Measurements from ENCODE around the gene UCHL5. TPM values are rescaled to one million over a fixed set of nuclear protein-coding genes. Genes with fewer than 3 reads are reported as not detected.

UCHL5 gene
- total RNA-seq, 1 experiment from 2014 or later, result 42.1 TPM

- no peak overlapping the region for H2BK15ac ChIP-seq (ENCODE audit: low read depth, low read length)
- H4K91ac ChIP-seq (ENCODE audit: insufficient read length, low read depth, low read length), result no peak overlapping the region
- H3K9ac ChIP-seq (ENCODE audit: extremely low read depth, insufficient read length, low read length), result no peak overlapping the region
- no peak overlapping the region for H4K5ac ChIP-seq (ENCODE audit: insufficient read length, low read depth, low read length)
- no peak overlapping the region for H3K4ac ChIP-seq (ENCODE audit: low read depth, low read length)
- no peak overlapping the region; a peak in 1 of 7 replicates for H3K27ac Mint-ChIP-seq
- no peak overlapping the region for H2BK20ac ChIP-seq (ENCODE audit: low read depth, low read length, poor library complexity, severe bottlenecking)
- no peak overlapping the region for H3K4me3 Mint-ChIP-seq
- H3K4me1 Mint-ChIP-seq, result peaks cover 17 to 19% of the 10 kb centered on the region in 2 experiments
- no peak overlapping the region for H2BK5ac ChIP-seq (ENCODE audit: insufficient read length, low read length)
- TF ChIP-seq, protein P1, sequence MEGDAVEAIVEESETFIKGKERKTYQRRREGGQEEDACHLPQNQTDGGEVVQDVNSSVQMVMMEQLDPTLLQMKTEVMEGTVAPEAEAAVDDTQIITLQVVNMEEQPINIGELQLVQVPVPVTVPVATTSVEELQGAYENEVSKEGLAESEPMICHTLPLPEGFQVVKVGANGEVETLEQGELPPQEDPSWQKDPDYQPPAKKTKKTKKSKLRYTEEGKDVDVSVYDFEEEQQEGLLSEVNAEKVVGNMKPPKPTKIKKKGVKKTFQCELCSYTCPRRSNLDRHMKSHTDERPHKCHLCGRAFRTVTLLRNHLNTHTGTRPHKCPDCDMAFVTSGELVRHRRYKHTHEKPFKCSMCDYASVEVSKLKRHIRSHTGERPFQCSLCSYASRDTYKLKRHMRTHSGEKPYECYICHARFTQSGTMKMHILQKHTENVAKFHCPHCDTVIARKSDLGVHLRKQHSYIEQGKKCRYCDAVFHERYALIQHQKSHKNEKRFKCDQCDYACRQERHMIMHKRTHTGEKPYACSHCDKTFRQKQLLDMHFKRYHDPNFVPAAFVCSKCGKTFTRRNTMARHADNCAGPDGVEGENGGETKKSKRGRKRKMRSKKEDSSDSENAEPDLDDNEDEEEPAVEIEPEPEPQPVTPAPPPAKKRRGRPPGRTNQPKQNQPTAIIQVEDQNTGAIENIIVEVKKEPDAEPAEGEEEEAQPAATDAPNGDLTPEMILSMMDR (conservative IDR thresholded peaks at IDR 0.05), result no peak
- H3K18ac ChIP-seq (ENCODE audit: insufficient read length, low read depth, low read length), result no peak overlapping the region
- H3K56ac ChIP-seq (ENCODE audit: insufficient read length, low read depth, low read length), result no peak overlapping the region
- no CpG with 5 or more reads among the region's 3 CpGs for WGBS (ENCODE audit: extremely low coverage, insufficient read length, low lambda C conversion rate)
- no peaks in the 10 kb centered on the region for H3K4me1 ChIP-seq (ENCODE audit: insufficient read depth, low read length)
- no peak overlapping the region for H3K27ac ChIP-seq (ENCODE audit: insufficient read length, low read depth, low read length)
- no peaks in the 10 kb centered on the region for H3K79me1 ChIP-seq (ENCODE audit: insufficient read depth, low read depth, low read length, poor library complexity, severe bottlenecking)
- H3K9me3 ChIP-seq (ENCODE audit: control insufficient read depth, low read depth, low read length), result no peaks in the 10 kb centered on the region
- H2AFZ ChIP-seq (ENCODE audit: low read length), result no peak overlapping the region
- no peak overlapping the region for H2AK5ac ChIP-seq (ENCODE audit: insufficient read length, low read length)
- H3K27me3 Mint-ChIP-seq (ENCODE audit: low read depth), result no peaks in the 10 kb centered on the region
- H2BK12ac ChIP-seq (ENCODE audit: insufficient read length, low read depth, low read length), result no peak overlapping the region
- no peak overlapping the region for H3T11ph ChIP-seq (ENCODE audit: low read length)
- H4K8ac ChIP-seq (replicated peaks; ENCODE audit: insufficient read length, low read depth, low read length), result no peak overlapping the region
- no peak for DNase-seq
- H3K36me3 Mint-ChIP-seq (ENCODE audit: insufficient read depth in 1 of 3, low read depth in 3 of 3), result peaks cover 5 to 12% (median 10%) of the 10 kb centered on the region in 3 experiments; a peak in 5 of 7 replicates
- no peak overlapping the region for H3K14ac ChIP-seq (ENCODE audit: insufficient read depth, low read length)
- H2BK120ac ChIP-seq (ENCODE audit: low read depth, low read length, poor library complexity, severe bottlenecking), result no peak overlapping the region
- no peaks in the 10 kb centered on the region for H3K23me2 ChIP-seq (ENCODE audit: insufficient read length, low read depth, low read length, poor library complexity, severe bottlenecking)
- H4K20me1 ChIP-seq (ENCODE audit: control insufficient read depth, insufficient read depth, insufficient read length), result no peaks in the 10 kb centered on the region
- no peaks in the 10 kb centered on the region; the same call in 1 of the 2 replicates for H3K79me2 ChIP-seq (ENCODE audit: insufficient read depth, low read length)
- no peaks in the 10 kb centered on the region for H3K9me3 Mint-ChIP-seq
- H3K27me3 ChIP-seq (ENCODE audit: insufficient read depth, low read length), result no peaks in the 10 kb centered on the region
- H3K4me2 ChIP-seq (ENCODE audit: insufficient read depth, insufficient read length, low read length), result no peak overlapping the region
- H3K23ac ChIP-seq (ENCODE audit: insufficient read length, low read depth, low read length), result no peak overlapping the region
Measured at GRCh38 chr1:193040011-193040410, 19.1 kb downstream of the UCHL5 start.

Measured in H9 (cell line).